IMR-90 (cell line): Measurements from ENCODE around the gene PARL. TPM values are rescaled to one million over a fixed set of nuclear protein-coding genes. Genes with fewer than 3 reads are reported as not detected.

ENCODE experiments used
- ATAC-seq: fragments of 200-7000 bp; cut with Tn5 transposase; 2 replicates; pipeline ENCODE4 v1.9.1; 2020; ENCODE audit warnings: low read depth, mild to moderate bottlenecking, moderate library complexity
- BruUV-seq: library from RNA; stranded (reverse); fragments of 400-500 nt; replicated peaks from 2 replicates; lab custom pipeline; 2021; lab: Mats Ljungman, UMichigan
- CTCF ChIA-PET: fragments of 300-600 bp; formaldehyde crosslinking; extraction: SDS; loops from one replicate; lab custom pipeline; 2021; ENCODE audit warnings: antibody characterized with exemption; lab: Yijun Ruan, JAX
- POLR2A ChIA-PET: fragments of 300-600 bp; sonication (Branson Sonifier 250); formaldehyde crosslinking; loops from one replicate; lab custom pipeline; 2022; ENCODE audit warnings: antibody characterized with exemption; ENCODE audit not compliant: unreplicated experiment; lab: Charles Lee
- DNase-seq: peaks from one replicate; pipeline ENCODE4 v3.0.0; 2013
- H2AFZ ChIP-seq: replicated peaks from 2 replicates; pipeline ENCODE3; 2013; ENCODE audit warnings: low read length, mild to moderate bottlenecking; ENCODE audit not compliant: poor library complexity
- H2AK5ac ChIP-seq: 2 replicates; pipeline ENCODE4 v1.6.1; 2013; ENCODE audit warnings: low read depth, low read length, inconsistent platforms
- H2AK9ac ChIP-seq: replicated peaks from 2 replicates; pipeline ENCODE3; 2013; ENCODE audit warnings: mild to moderate bottlenecking, low read depth, low read length, moderate library complexity; ENCODE audit not compliant: poor library complexity
- H2BK120ac ChIP-seq: 2 replicates; pipeline ENCODE4 v1.6.1; 2013; ENCODE audit warnings: low read depth, low read length, inconsistent platforms
- H2BK15ac ChIP-seq: 3 replicates; pipeline ENCODE4 v1.6.1; 2013; ENCODE audit warnings: low read depth, low read length, inconsistent platforms
- H2BK20ac ChIP-seq: 2 replicates; pipeline ENCODE4 v1.6.1; 2013; ENCODE audit warnings: low read depth, mild to moderate bottlenecking, inconsistent platforms, low read length, moderate library complexity
- H2BK5ac ChIP-seq: 2 replicates; pipeline ENCODE4 v1.6.1; 2013; ENCODE audit warnings: mild to moderate bottlenecking, low read depth, low read length, inconsistent platforms; ENCODE audit not compliant: poor library complexity, severe bottlenecking
- H3K14ac ChIP-seq: replicated peaks from 2 replicates; pipeline ENCODE4 v1.6.1; 2013; ENCODE audit warnings: low read depth, low read length, inconsistent platforms
- H3K18ac ChIP-seq: 2 replicates; pipeline ENCODE4 v1.6.1; 2013; ENCODE audit warnings: low read depth, low read length, control low read depth
- H3K23ac ChIP-seq: 2 replicates; pipeline ENCODE4 v1.6.1; 2013; ENCODE audit warnings: low read depth, low read length, inconsistent platforms
- H3K27ac ChIP-seq: 2 replicates; pipeline ENCODE4 v1.5.1; 2013; ENCODE audit warnings: mild to moderate bottlenecking, control low read depth, low read length; ENCODE audit not compliant: insufficient read depth
- H3K27me3 ChIP-seq: 2 replicates; pipeline ENCODE4 v1.6.1; 2013; ENCODE audit warnings: low read length; ENCODE audit not compliant: control insufficient read depth, insufficient read depth
- H3K36me3 ChIP-seq: 2 replicates; pipeline ENCODE4 v1.6.1; 2013; ENCODE audit warnings: low read length, mixed read lengths; ENCODE audit not compliant: control insufficient read depth, insufficient read depth
- H3K4ac ChIP-seq: 2 replicates; pipeline ENCODE4 v1.6.1; 2013; ENCODE audit warnings: low read depth, low read length, inconsistent platforms
- H3K4me1 ChIP-seq: 2 replicates; pipeline ENCODE4 v1.6.1; 2013; ENCODE audit warnings: low read length, mixed read lengths; ENCODE audit not compliant: control insufficient read depth, insufficient read depth
- H3K4me2 ChIP-seq: 2 replicates; pipeline ENCODE4 v1.6.1; 2013; ENCODE audit warnings: low read depth, mild to moderate bottlenecking, control low read depth, low read length, moderate library complexity
- H3K4me3 ChIP-seq: 2 replicates; pipeline ENCODE4 v1.5.1; 2013; ENCODE audit warnings: low read depth, mild to moderate bottlenecking, control low read depth, low read length, moderate library complexity; ENCODE audit not compliant: insufficient read depth
- H3K56ac ChIP-seq: 2 replicates; pipeline ENCODE4 v1.6.1; 2013; ENCODE audit warnings: low read length, inconsistent platforms; ENCODE audit not compliant: insufficient read depth; ENCODE audit errors: extremely low read depth
- H3K79me1 ChIP-seq, 2 experiments: 2 replicates each; pipeline ENCODE4 v1.6.1; 2013; ENCODE audit warnings: low read length in 2 of 2, inconsistent platforms in 1 of 2, low read depth in 1 of 2
- H3K9ac ChIP-seq: 2 replicates; pipeline ENCODE4 v1.6.1; 2013; ENCODE audit warnings: low read depth, low read length, control low read depth
- H3K9me1 ChIP-seq: 2 replicates; pipeline ENCODE4 v1.6.1; 2013; ENCODE audit warnings: low read length, inconsistent platforms; ENCODE audit not compliant: insufficient read depth
- H3K9me3 ChIP-seq: 2 replicates; pipeline ENCODE4 v1.6.1; 2013; ENCODE audit warnings: low read length; ENCODE audit not compliant: control insufficient read depth, insufficient read depth
- H4K20me1 ChIP-seq: 2 replicates; pipeline ENCODE4 v1.6.1; 2013; ENCODE audit warnings: low read length, inconsistent platforms; ENCODE audit not compliant: insufficient read depth
- H4K5ac ChIP-seq: 2 replicates; pipeline ENCODE4 v1.6.1; 2013; ENCODE audit warnings: mild to moderate bottlenecking, low read depth, low read length, control low read depth
- H4K8ac ChIP-seq, 2 experiments: 2 replicates each; pipeline ENCODE4 v1.6.1; 2013; ENCODE audit warnings: low read depth in 2 of 2, low read length in 2 of 2, control low read depth in 1 of 2, inconsistent platforms in 1 of 2
- H4K91ac ChIP-seq: 2 replicates; pipeline ENCODE4 v1.6.1; 2013; ENCODE audit warnings: low read depth, low read length, inconsistent platforms; ENCODE audit not compliant: insufficient read depth
- BHLHE40 ChIP-seq: fragments of 150-350 bp; IDR thresholded peaks from 2 replicates; pipeline ENCODE4 v1.6.1; 2016; ENCODE audit warnings: mild to moderate bottlenecking, low read depth, low read length
- CEBPB ChIP-seq: IDR thresholded peaks from 2 replicates; pipeline ENCODE4 v1.6.1; 2012; ENCODE audit warnings: low read depth, low read length, improper control_type of control experiment
- CHD1 ChIP-seq: IDR thresholded peaks from 2 replicates; pipeline ENCODE4 v1.6.1; 2012; ENCODE audit warnings: low read depth, low read length, improper control_type of control experiment
- MAFK ChIP-seq: IDR thresholded peaks from 2 replicates; pipeline ENCODE4 v1.6.1; 2012; ENCODE audit warnings: low read depth, low read length, improper control_type of control experiment
- MAZ ChIP-seq: IDR thresholded peaks from 2 replicates; pipeline ENCODE4 v1.6.1; 2012; ENCODE audit warnings: low read depth, mild to moderate bottlenecking, low read length, improper control_type of control experiment, moderate library complexity, borderline replicate concordance
- MXI1 ChIP-seq: IDR thresholded peaks from 2 replicates; pipeline ENCODE4 v1.6.1; 2012; ENCODE audit warnings: low read depth, mild to moderate bottlenecking, low read length, moderate library complexity, borderline replicate concordance
- NFE2L2 ChIP-seq: fragments of 150-350 bp; IDR thresholded peaks from 2 replicates; pipeline ENCODE4 v1.6.1; 2016; ENCODE audit warnings: low read depth, mild to moderate bottlenecking, low read length
- POLR2A ChIP-seq: IDR thresholded peaks from 2 replicates; pipeline ENCODE4 v1.6.1; 2012; ENCODE audit warnings: mild to moderate bottlenecking, low read depth, low read length
- RAD21 ChIP-seq: IDR thresholded peaks from 2 replicates; pipeline ENCODE4 v1.6.1; 2012; ENCODE audit warnings: low read length, improper control_type of control experiment
- RCOR1 ChIP-seq: IDR thresholded peaks from 2 replicates; pipeline ENCODE4 v1.6.1; 2012; ENCODE audit warnings: mild to moderate bottlenecking, low read length, improper control_type of control experiment; ENCODE audit not compliant: insufficient replicate concordance
- RFX5 ChIP-seq: IDR thresholded peaks from 2 replicates; pipeline ENCODE4 v1.8.0; 2012; ENCODE audit warnings: low read depth, mild to moderate bottlenecking, low read length, moderate library complexity
- WGBS, 2 experiments: methylation state at CpG; one replicate each; pipeline versions ENCODE4 v1.1.5 to v1.1.7; 2013; ENCODE audit warnings: missing lambda C conversion rate in 2 of 2; ENCODE audit not compliant: insufficient read length in 1 of 2; ENCODE audit errors: extremely low coverage in 2 of 2; 5-methylcytosine and 5-hydroxymethylcytosine counted together
- dilution Hi-C: fragments of 300-500 bp; cut with HindIII; formaldehyde crosslinking; loops from one replicate; pipeline ENCODE4 v1.14.3; 2018; ENCODE audit warnings: low sequenced_read_pairs; ENCODE audit not compliant: unreplicated experiment
- in situ Hi-C: fragments of 300-500 bp; cut with MboI; formaldehyde crosslinking; loops from 3 replicates; pipeline ENCODE4 v1.14.3; 2019; ENCODE audit warnings: low sequenced_read_pairs, inconsistent platforms, mixed read lengths
- intact Hi-C: fragments of 100-400 bp; cut with micrococcal nuclease; formaldehyde crosslinking; loops from 2 replicates; pipeline ENCODE4 v1.10.0; 2022
- polyA plus RNA-seq, 3 experiments: library from polyadenylated mRNA; depleted of rRNA; stranded (reverse); fragments of >200 nt; gene quantifications; 2 replicates each; pipeline ENCODE4 v1.2.3, GENCODE V29; 2012; ENCODE audit warnings: low replicate concordance in 1 of 3
- total RNA-seq: library from RNA; depleted of rRNA; stranded (reverse); fragments of >200 nt; gene quantifications from 2 replicates; pipeline ENCODE4 v1.2.3, GENCODE V29; 2012
- TF ChIP-seq, protein P1 (sequence below): fragments of 150-350 bp; IDR thresholded peaks from 2 replicates; pipeline ENCODE4 v1.6.1; 2016; ENCODE audit warnings: low read depth, mild to moderate bottlenecking, low read length, moderate library complexity, borderline replicate concordance
- TF ChIP-seq, protein P2 (sequence below): fragments of 150-350 bp; IDR thresholded peaks from 2 replicates; pipeline ENCODE4 v1.6.1; 2017; ENCODE audit warnings: mild to moderate bottlenecking, antibody characterized with exemption, low read length, low read depth
- TF ChIP-seq, protein P3 (sequence below): conservative IDR thresholded peaks from 2 replicates; pipeline ENCODE4 v1.5.1; 2012; ENCODE audit warnings: mild to moderate bottlenecking, low read depth, low read length, improper control_type of control experiment

Gene PARL
- total and polyA plus RNA-seq, 2 of the 4 experiments (the other 2 are of a cell fraction) = 35.5 to 42.6 TPM

DNA sequence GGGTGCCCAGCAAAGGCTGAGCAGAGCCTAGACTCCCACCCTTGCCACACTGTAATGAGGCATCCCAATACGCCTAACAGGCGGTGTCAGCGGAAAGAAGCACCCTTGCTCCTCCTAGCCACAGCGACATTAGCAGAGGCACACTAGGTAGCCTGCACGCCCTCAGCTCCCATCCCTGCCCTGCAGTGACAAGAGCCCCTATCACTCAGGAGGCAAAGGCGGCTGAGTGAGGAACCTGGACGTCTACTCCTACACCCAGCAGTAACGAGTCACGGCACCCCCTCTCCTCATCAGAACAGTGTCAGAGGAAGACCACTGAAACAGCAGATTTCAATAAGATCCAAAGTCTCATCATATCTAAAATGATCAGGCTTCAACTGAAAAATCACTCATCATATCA is 47.3 kb downstream of the PARL start:
- Histone ChIP-seq H2AK5ac (no peak overlapping the region), H3K36me3 (peaks cover 40% of the 10 kb centered on the region), H2BK15ac (no peak overlapping the region), H3K4me2 (no peak overlapping the region), H2BK5ac (no peak overlapping the region), H4K91ac (no peak overlapping the region), H2BK120ac (no peak overlapping the region), H3K27me3 (no peaks in the 10 kb centered on the region), H3K79me1 (peaks cover 10 to 17% of the 10 kb centered on the region in 2 experiments; a peak in 2 of 4 replicates), H3K4me1 (no peaks in the 10 kb centered on the region), H3K4me3 (no peak overlapping the region), H3K4ac (no peak overlapping the region), H4K20me1 (no peaks in the 10 kb centered on the region), H3K9ac (no peak overlapping the region), H4K5ac (no peak overlapping the region), H2BK20ac (no peak overlapping the region), H4K8ac (no peak overlapping the region), H3K56ac (no peak overlapping the region), H3K27ac (no peak overlapping the region), H2AFZ (no peak overlapping the region), H3K23ac (no peak overlapping the region), H2AK9ac (no peak overlapping the region), H3K9me1 (peaks cover 4% of the 10 kb centered on the region), H3K18ac (no peak overlapping the region), H3K14ac (no peak overlapping the region), H3K9me3 (no peaks in the 10 kb centered on the region)
- no CpG with 5 or more reads among the region's 9 CpGs for WGBS, 2 experiments
- no peak for ATAC-seq
- ChIA-PET POLR2A (no interaction called here), CTCF (no interaction called here)
- dilution Hi-C loops = no loop called here
- no peak for DNase-seq
- no peak for TF ChIP-seq MAFK
- TF ChIP-seq, protein P1, sequence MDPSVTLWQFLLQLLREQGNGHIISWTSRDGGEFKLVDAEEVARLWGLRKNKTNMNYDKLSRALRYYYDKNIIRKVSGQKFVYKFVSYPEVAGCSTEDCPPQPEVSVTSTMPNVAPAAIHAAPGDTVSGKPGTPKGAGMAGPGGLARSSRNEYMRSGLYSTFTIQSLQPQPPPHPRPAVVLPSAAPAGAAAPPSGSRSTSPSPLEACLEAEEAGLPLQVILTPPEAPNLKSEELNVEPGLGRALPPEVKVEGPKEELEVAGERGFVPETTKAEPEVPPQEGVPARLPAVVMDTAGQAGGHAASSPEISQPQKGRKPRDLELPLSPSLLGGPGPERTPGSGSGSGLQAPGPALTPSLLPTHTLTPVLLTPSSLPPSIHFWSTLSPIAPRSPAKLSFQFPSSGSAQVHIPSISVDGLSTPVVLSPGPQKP = no peak
- no peak for TF ChIP-seq MXI1
- no peak for TF ChIP-seq POLR2A
- TF ChIP-seq CEBPB = no peak
- TF ChIP-seq BHLHE40 = no peak
- TF ChIP-seq RFX5 = no peak
- TF ChIP-seq NFE2L2 = no peak
- TF ChIP-seq, protein P2, sequence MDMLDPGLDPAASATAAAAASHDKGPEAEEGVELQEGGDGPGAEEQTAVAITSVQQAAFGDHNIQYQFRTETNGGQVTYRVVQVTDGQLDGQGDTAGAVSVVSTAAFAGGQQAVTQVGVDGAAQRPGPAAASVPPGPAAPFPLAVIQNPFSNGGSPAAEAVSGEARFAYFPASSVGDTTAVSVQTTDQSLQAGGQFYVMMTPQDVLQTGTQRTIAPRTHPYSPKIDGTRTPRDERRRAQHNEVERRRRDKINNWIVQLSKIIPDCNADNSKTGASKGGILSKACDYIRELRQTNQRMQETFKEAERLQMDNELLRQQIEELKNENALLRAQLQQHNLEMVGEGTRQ = no peak
- no peak for TF ChIP-seq MAZ
- TF ChIP-seq, protein P3, sequence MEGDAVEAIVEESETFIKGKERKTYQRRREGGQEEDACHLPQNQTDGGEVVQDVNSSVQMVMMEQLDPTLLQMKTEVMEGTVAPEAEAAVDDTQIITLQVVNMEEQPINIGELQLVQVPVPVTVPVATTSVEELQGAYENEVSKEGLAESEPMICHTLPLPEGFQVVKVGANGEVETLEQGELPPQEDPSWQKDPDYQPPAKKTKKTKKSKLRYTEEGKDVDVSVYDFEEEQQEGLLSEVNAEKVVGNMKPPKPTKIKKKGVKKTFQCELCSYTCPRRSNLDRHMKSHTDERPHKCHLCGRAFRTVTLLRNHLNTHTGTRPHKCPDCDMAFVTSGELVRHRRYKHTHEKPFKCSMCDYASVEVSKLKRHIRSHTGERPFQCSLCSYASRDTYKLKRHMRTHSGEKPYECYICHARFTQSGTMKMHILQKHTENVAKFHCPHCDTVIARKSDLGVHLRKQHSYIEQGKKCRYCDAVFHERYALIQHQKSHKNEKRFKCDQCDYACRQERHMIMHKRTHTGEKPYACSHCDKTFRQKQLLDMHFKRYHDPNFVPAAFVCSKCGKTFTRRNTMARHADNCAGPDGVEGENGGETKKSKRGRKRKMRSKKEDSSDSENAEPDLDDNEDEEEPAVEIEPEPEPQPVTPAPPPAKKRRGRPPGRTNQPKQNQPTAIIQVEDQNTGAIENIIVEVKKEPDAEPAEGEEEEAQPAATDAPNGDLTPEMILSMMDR = no peak
- TF ChIP-seq RAD21 = no peak
- no peak for TF ChIP-seq RCOR1
- TF ChIP-seq CHD1 = no peak
- intact Hi-C loops = no loop called here
- in situ Hi-C loops = no loop called here
- no TSS peak for BruUV-seq
